IMR-90 (cell line): ENCODE data around the gene MYEF2. TPM values are rescaled to one million over a fixed set of nuclear protein-coding genes. Genes with fewer than 3 reads are reported as not detected.
A peak's percentile ranks its signal among the peaks of the same experiment; 100 is the strongest.

ENCODE experiments used
- ATAC-seq: fragments of 200-7000 bp; cut with Tn5 transposase; 2 replicates; pipeline ENCODE4 v1.9.1; 2020; ENCODE audit warnings: low read depth, mild to moderate bottlenecking, moderate library complexity
- BruUV-seq: library from RNA; stranded (reverse); fragments of 400-500 nt; replicated peaks from 2 replicates; lab custom pipeline; 2021; lab: Mats Ljungman, UMichigan
- CTCF ChIA-PET: fragments of 300-600 bp; formaldehyde crosslinking; extraction: SDS; loops from one replicate; lab custom pipeline; 2021; ENCODE audit warnings: antibody characterized with exemption; lab: Yijun Ruan, JAX
- POLR2A ChIA-PET: fragments of 300-600 bp; sonication (Branson Sonifier 250); formaldehyde crosslinking; loops from one replicate; lab custom pipeline; 2022; ENCODE audit warnings: antibody characterized with exemption; ENCODE audit not compliant: unreplicated experiment; lab: Charles Lee
- DNase-seq: peaks from one replicate; pipeline ENCODE4 v3.0.0; 2013
- H2AFZ ChIP-seq: replicated peaks from 2 replicates; pipeline ENCODE3; 2013; ENCODE audit warnings: low read length, mild to moderate bottlenecking; ENCODE audit not compliant: poor library complexity
- H2AK5ac ChIP-seq: 2 replicates; pipeline ENCODE4 v1.6.1; 2013; ENCODE audit warnings: low read depth, low read length, inconsistent platforms
- H2AK9ac ChIP-seq: replicated peaks from 2 replicates; pipeline ENCODE3; 2013; ENCODE audit warnings: mild to moderate bottlenecking, low read depth, low read length, moderate library complexity; ENCODE audit not compliant: poor library complexity
- H2BK120ac ChIP-seq: 2 replicates; pipeline ENCODE4 v1.6.1; 2013; ENCODE audit warnings: low read depth, low read length, inconsistent platforms
- H2BK15ac ChIP-seq: 3 replicates; pipeline ENCODE4 v1.6.1; 2013; ENCODE audit warnings: low read depth, low read length, inconsistent platforms
- H2BK20ac ChIP-seq: 2 replicates; pipeline ENCODE4 v1.6.1; 2013; ENCODE audit warnings: low read depth, mild to moderate bottlenecking, inconsistent platforms, low read length, moderate library complexity
- H2BK5ac ChIP-seq: 2 replicates; pipeline ENCODE4 v1.6.1; 2013; ENCODE audit warnings: mild to moderate bottlenecking, low read depth, low read length, inconsistent platforms; ENCODE audit not compliant: poor library complexity, severe bottlenecking
- H3K14ac ChIP-seq: replicated peaks from 2 replicates; pipeline ENCODE4 v1.6.1; 2013; ENCODE audit warnings: low read depth, low read length, inconsistent platforms
- H3K18ac ChIP-seq: 2 replicates; pipeline ENCODE4 v1.6.1; 2013; ENCODE audit warnings: low read depth, low read length, control low read depth
- H3K23ac ChIP-seq: 2 replicates; pipeline ENCODE4 v1.6.1; 2013; ENCODE audit warnings: low read depth, low read length, inconsistent platforms
- H3K27ac ChIP-seq: 2 replicates; pipeline ENCODE4 v1.5.1; 2013; ENCODE audit warnings: mild to moderate bottlenecking, control low read depth, low read length; ENCODE audit not compliant: insufficient read depth
- H3K27me3 ChIP-seq: 2 replicates; pipeline ENCODE4 v1.6.1; 2013; ENCODE audit warnings: low read length; ENCODE audit not compliant: control insufficient read depth, insufficient read depth
- H3K36me3 ChIP-seq: 2 replicates; pipeline ENCODE4 v1.6.1; 2013; ENCODE audit warnings: low read length, mixed read lengths; ENCODE audit not compliant: control insufficient read depth, insufficient read depth
- H3K4ac ChIP-seq: 2 replicates; pipeline ENCODE4 v1.6.1; 2013; ENCODE audit warnings: low read depth, low read length, inconsistent platforms
- H3K4me1 ChIP-seq: 2 replicates; pipeline ENCODE4 v1.6.1; 2013; ENCODE audit warnings: low read length, mixed read lengths; ENCODE audit not compliant: control insufficient read depth, insufficient read depth
- H3K4me2 ChIP-seq: 2 replicates; pipeline ENCODE4 v1.6.1; 2013; ENCODE audit warnings: low read depth, mild to moderate bottlenecking, control low read depth, low read length, moderate library complexity
- H3K4me3 ChIP-seq: 2 replicates; pipeline ENCODE4 v1.5.1; 2013; ENCODE audit warnings: low read depth, mild to moderate bottlenecking, control low read depth, low read length, moderate library complexity; ENCODE audit not compliant: insufficient read depth
- H3K56ac ChIP-seq: 2 replicates; pipeline ENCODE4 v1.6.1; 2013; ENCODE audit warnings: low read length, inconsistent platforms; ENCODE audit not compliant: insufficient read depth; ENCODE audit errors: extremely low read depth
- H3K79me1 ChIP-seq, 2 experiments: 2 replicates each; pipeline ENCODE4 v1.6.1; 2013; ENCODE audit warnings: low read length in 2 of 2, inconsistent platforms in 1 of 2, low read depth in 1 of 2
- H3K9ac ChIP-seq: 2 replicates; pipeline ENCODE4 v1.6.1; 2013; ENCODE audit warnings: low read depth, low read length, control low read depth
- H3K9me1 ChIP-seq: 2 replicates; pipeline ENCODE4 v1.6.1; 2013; ENCODE audit warnings: low read length, inconsistent platforms; ENCODE audit not compliant: insufficient read depth
- H3K9me3 ChIP-seq: 2 replicates; pipeline ENCODE4 v1.6.1; 2013; ENCODE audit warnings: low read length; ENCODE audit not compliant: control insufficient read depth, insufficient read depth
- H4K20me1 ChIP-seq: 2 replicates; pipeline ENCODE4 v1.6.1; 2013; ENCODE audit warnings: low read length, inconsistent platforms; ENCODE audit not compliant: insufficient read depth
- H4K5ac ChIP-seq: 2 replicates; pipeline ENCODE4 v1.6.1; 2013; ENCODE audit warnings: mild to moderate bottlenecking, low read depth, low read length, control low read depth
- H4K8ac ChIP-seq, 2 experiments: 2 replicates each; pipeline ENCODE4 v1.6.1; 2013; ENCODE audit warnings: low read depth in 2 of 2, low read length in 2 of 2, control low read depth in 1 of 2, inconsistent platforms in 1 of 2
- H4K91ac ChIP-seq: 2 replicates; pipeline ENCODE4 v1.6.1; 2013; ENCODE audit warnings: low read depth, low read length, inconsistent platforms; ENCODE audit not compliant: insufficient read depth
- CEBPB ChIP-seq: IDR thresholded peaks from 2 replicates; pipeline ENCODE4 v1.6.1; 2012; ENCODE audit warnings: low read depth, low read length, improper control_type of control experiment
- MAZ ChIP-seq: IDR thresholded peaks from 2 replicates; pipeline ENCODE4 v1.6.1; 2012; ENCODE audit warnings: low read depth, mild to moderate bottlenecking, low read length, improper control_type of control experiment, moderate library complexity, borderline replicate concordance
- WGBS, 2 experiments: methylation state at CpG; one replicate each; pipeline versions ENCODE4 v1.1.5 to v1.1.7; 2013; ENCODE audit warnings: missing lambda C conversion rate in 2 of 2; ENCODE audit not compliant: insufficient read length in 1 of 2; ENCODE audit errors: extremely low coverage in 2 of 2; 5-methylcytosine and 5-hydroxymethylcytosine counted together
- dilution Hi-C: fragments of 300-500 bp; cut with HindIII; formaldehyde crosslinking; loops from one replicate; pipeline ENCODE4 v1.14.3; 2018; ENCODE audit warnings: low sequenced_read_pairs; ENCODE audit not compliant: unreplicated experiment
- in situ Hi-C: fragments of 300-500 bp; cut with MboI; formaldehyde crosslinking; loops from 3 replicates; pipeline ENCODE4 v1.14.3; 2019; ENCODE audit warnings: low sequenced_read_pairs, inconsistent platforms, mixed read lengths
- intact Hi-C: fragments of 100-400 bp; cut with micrococcal nuclease; formaldehyde crosslinking; loops from 2 replicates; pipeline ENCODE4 v1.10.0; 2022
- polyA plus RNA-seq, 3 experiments: library from polyadenylated mRNA; depleted of rRNA; stranded (reverse); fragments of >200 nt; gene quantifications; 2 replicates each; pipeline ENCODE4 v1.2.3, GENCODE V29; 2012; ENCODE audit warnings: low replicate concordance in 1 of 3
- total RNA-seq: library from RNA; depleted of rRNA; stranded (reverse); fragments of >200 nt; gene quantifications from 2 replicates; pipeline ENCODE4 v1.2.3, GENCODE V29; 2012

The MYEF2 gene
- total and polyA plus RNA-seq, 2 of the 4 experiments (the other 2 are of a cell fraction), result 4.5 to 5.8 TPM

GRCh38 chr15:48177383-48177765 lies 721 bp downstream of the MYEF2 start:
- no TSS peak for BruUV-seq
- peak overlapping the region; percentile 85 for H3K4me2 ChIP-seq

More at GRCh38 chr15:48177383-48177765, 721 bp downstream of the MYEF2 start:
- 20% methylated on average over 1 of the region's 10 CpGs; no CpG with 5 or more reads in 1 of the 2 experiments for WGBS, 2 experiments
- Histone ChIP-seq H2BK5ac (peak overlapping the region; percentile 17), H3K14ac (no peak overlapping the region), H4K8ac (0 out of 4 replicates have a peak overlapping the region, but pooled peaks of 1 of the 2 experiments have one; percentile 2), H2BK15ac (peak overlapping the region; percentile 60; the same call in 1 of the 3 replicates), H3K4me3 (peak overlapping the region; percentile 93), H3K79me1 (peaks cover 11 to 15% of the 10 kb centered on the region in 2 experiments), H3K18ac (no peak overlapping the region), H4K91ac (0 out of 2 replicates have a peak overlapping the region, but pooled peaks have one; percentile 43), H3K23ac (no peak overlapping the region), H3K9me3 (no peaks in the 10 kb centered on the region), H2AFZ (peak overlapping the region; percentile 92), H3K9ac (0 out of 2 replicates have a peak overlapping the region, but pooled peaks have one; percentile 52), H2BK20ac (no peak overlapping the region), H2BK120ac (no peak overlapping the region), H3K9me1 (no peaks in the 10 kb centered on the region), H3K4me1 (no peaks in the 10 kb centered on the region; the same call in 1 of the 2 replicates), H3K27me3 (0 out of 2 replicates have a peak, but pooled peaks cover 2% of the 10 kb centered on the region), H4K20me1 (no peaks in the 10 kb centered on the region), H3K36me3 (no peaks in the 10 kb centered on the region), H3K4ac (no peak overlapping the region), H4K5ac (no peak overlapping the region), H3K27ac (peak overlapping the region; percentile 20; the same call in 1 of the 2 replicates), H2AK9ac (no peak overlapping the region), H3K56ac (0 out of 2 replicates have a peak overlapping the region, but pooled peaks have one; percentile 6), H2AK5ac (no peak overlapping the region)
- DNase-seq (peak; percentile 62), ATAC-seq (peak; percentile 75)
- ChIA-PET CTCF (interaction anchor here (0.7 kb wide), 2 partner anchors 36 to 1049 kb away, joined by 3 read pairs; no protein-coding TSS in a partner anchor), POLR2A (no interaction called here)
- TF ChIP-seq CEBPB (no peak), MAZ (no peak)
- dilution Hi-C loops (no loop called here), intact Hi-C loops (no loop called here), in situ Hi-C loops (no loop called here)
